H54 (cell line): Measurements from ENCODE around the gene RPH3AL.
"Not testable (repeated sequence)": the region's sequence is repeated elsewhere in the genome, so short reads cannot be mapped to it uniquely, and the experiment has no call there.

ENCODE experiments used
- DNase-seq: peaks from one replicate; pipeline ENCODE4 v3.0.0; 2011; ENCODE audit warnings: low spot score, mixed read lengths; ENCODE audit not compliant: insufficient read length
- FAIRE-seq: peaks from 3 replicates; lab custom pipeline; 2011; peaks lifted over from hg19 to GRCh38; lab: Jason Lieb, UNC
- POLR2A ChIP-seq: IDR thresholded peaks from 2 replicates; pipeline ENCODE4 v1.6.1; 2011; ENCODE audit warnings: low read depth, mild to moderate bottlenecking, low read length

RPH3AL gene

DNA sequence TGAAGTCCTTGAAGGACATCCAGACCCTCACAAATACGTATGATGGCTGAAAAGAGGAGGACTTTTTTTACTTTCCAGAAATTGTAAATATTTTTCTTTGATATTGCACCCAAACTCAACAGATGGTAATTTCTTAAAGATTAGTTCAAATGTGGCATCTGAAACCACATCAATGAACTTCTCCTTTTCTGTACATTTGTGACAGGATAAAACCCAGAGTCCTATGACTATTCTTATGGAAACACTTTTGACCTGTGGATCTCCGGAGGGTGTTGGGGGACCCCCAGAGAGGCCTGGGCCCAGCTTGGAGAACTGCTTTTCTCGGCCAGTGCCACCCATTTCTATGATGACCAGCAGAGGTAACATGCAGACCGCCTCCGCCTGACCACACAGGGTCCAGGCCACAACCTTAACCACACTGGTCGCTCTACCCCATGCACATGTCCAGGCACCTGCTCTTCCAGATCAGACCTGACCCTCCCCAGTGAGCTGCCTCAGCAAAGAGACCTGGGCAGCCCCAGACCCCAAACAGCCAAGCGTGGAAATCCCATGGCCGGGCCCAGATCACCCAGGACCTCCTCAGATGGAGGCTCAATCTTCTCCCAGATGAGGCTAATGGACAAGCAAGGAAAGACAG lies 22.7 kb downstream of the RPH3AL start:
- no peak for TF ChIP-seq POLR2A
- no peak for DNase-seq
- FAIRE-seq = no peak

DNA sequence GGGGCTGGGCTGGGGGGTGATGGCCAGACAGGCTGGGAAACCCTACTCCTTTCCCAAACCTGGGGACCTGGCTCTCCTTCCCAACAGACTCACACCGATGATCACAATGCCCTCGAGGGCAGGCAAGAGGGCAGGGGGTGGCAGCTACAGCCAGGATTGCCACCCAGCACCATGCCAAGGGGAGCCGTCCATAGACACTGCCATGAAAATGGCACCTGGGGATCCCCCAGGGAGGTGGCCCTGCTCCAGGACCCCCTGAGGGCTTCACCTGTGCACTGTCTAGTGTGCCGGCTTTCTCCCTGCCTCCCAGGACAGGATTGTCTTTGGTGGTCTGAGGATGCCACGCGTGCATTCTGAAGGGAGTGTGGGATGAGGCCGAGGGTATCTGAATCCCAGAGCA lies 24.6 kb downstream of the RPH3AL start:
- no peak for DNase-seq
- TF ChIP-seq POLR2A = no peak
- FAIRE-seq = no peak

- FAIRE-seq = no peak
- TF ChIP-seq POLR2A = no peak
Observed at GRCh38 chr17:327296-327695, 25.3 kb downstream of the RPH3AL start.

GRCh38 chr17:326010-326621 lies 26.5 kb downstream of the RPH3AL start:
- no peak for FAIRE-seq
- TF ChIP-seq POLR2A = no peak
- no peak for DNase-seq

More at GRCh38 chr17:327296-327695, 25.3 kb downstream of the RPH3AL start:
- DNase-seq = no peak

- no peak for DNase-seq
- TF ChIP-seq POLR2A = no peak
- no peak for FAIRE-seq
Observed at GRCh38 chr17:325270-326009, 27.2 kb downstream of the RPH3AL start.

- FAIRE-seq = no peak
- TF ChIP-seq POLR2A = no peak
- DNase-seq = no peak
Observed at GRCh38 chr17:323721-324571, 28.7 kb downstream of the RPH3AL start.

- FAIRE-seq (no peak), DNase-seq (no peak)
- no peak for TF ChIP-seq POLR2A
Observed at GRCh38 chr17:323181-323580, 29.4 kb downstream of the RPH3AL start.

DNA sequence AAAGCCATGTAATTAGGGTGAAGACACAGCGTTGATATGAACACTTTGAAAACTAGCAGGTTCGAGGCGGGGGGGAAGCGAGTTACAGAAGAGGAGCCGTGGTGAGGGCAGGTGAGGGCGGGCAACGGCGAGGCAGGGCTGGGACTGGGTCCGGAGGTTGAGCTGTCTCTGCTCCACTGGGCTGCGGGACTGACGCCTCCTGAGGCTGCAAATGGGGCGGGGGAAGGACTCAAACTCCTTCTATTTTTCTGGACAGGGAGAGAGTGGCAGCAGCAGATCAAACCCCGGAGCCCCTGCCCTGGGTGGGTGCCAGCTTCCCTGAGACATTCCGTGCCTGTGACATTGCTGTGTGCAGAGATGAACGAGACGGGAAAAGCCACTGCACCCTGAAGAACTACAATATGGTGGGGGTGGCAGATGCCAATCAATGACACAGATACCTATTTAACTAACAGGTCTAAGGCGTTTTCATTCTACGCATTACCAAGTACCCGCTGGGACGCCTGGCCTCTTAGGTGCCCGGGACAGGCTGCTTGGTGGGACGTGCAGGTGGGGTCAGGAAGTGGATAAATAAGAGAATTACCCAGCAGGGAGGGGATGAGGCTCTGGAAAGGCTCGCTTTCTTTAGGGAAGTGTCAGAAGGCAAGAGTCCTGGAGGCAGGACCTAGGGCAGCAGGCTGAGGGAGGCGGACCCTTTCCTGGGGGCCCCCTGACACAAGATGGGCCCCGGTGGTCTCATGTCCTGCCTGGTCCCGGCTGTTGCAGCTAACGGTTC lies 30.4 kb downstream of the RPH3AL start:
- TF ChIP-seq POLR2A = no peak
- DNase-seq (no peak), FAIRE-seq (no peak)

DNA sequence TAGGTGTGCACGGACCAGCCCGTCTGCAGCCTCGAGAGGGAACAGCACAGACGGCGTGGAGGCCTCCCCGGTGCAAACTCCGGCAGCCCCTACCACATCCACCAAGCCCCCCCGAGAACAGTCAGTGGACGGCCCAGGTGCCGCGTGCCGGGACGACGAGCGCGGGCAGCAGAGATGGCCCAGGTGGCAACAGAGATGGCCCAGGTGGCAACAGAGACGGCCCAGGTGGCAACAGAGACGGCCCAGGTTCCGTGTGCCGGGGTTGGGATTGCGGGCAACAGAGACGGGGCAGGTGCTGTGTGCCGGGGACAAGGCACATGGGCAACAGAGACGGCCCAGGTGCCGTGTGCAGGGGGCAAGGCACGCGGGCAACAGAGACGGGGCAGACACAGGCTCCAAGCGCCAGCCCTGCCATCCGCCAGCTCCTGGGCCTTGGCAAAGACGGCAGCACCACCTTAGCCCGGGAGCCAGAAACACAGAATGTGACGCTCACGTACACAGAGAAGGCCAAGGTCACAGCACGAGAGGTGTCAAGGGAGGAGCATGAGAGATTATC lies 31.1 kb downstream of the RPH3AL start:
- FAIRE-seq = no peak
- no peak for DNase-seq
- no peak for TF ChIP-seq POLR2A

GRCh38 chr17:320809-321385 lies 31.7 kb downstream of the RPH3AL start:
- FAIRE-seq (no peak), DNase-seq (no peak)
- no peak for TF ChIP-seq POLR2A

GRCh38 chr17:320139-320538 lies 32.5 kb downstream of the RPH3AL start:
- DNase-seq (no peak), FAIRE-seq (no peak)
- no peak for TF ChIP-seq POLR2A

- TF ChIP-seq POLR2A = no peak
- no peak for FAIRE-seq
- DNase-seq = no peak
Observed at GRCh38 chr17:319266-319665, 33.3 kb downstream of the RPH3AL start.

DNA sequence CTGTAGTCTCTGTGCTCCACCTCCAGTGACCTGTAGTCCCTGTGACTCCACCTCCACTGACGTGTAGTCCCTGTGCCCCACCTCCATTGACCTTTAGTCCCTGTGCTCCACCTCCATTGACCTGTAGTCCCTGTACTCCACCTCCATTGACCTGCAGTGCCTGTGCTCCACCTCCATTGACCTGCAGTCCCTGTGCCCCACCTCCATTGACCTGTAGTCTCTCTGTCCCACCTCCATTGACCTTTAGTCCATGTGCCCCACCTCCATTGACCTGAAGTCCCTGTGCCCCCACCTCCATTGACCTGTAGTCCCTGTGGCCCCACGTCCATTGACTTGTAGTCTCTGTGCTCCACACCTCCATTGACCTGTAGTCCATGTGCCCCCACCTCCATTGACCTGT lies 35.5 kb downstream of the RPH3AL start:
- DNase-seq, FAIRE-seq: not testable (repeated sequence)

- DNase-seq, FAIRE-seq: not testable (repeated sequence)
Observed at GRCh38 chr17:315399-315798, 37.2 kb downstream of the RPH3AL start.

GRCh38 chr17:314614-314944 lies 38.0 kb downstream of the RPH3AL start:
- not testable (repeated sequence) for DNase-seq, FAIRE-seq
